NCI-H1105 treated with DMSO at 0.1 percent for 48 hours (cell line): Measurements from ENCODE around the gene LYPD6B.

ENCODE experiments used
- DNase-seq: peaks from one replicate; lab custom pipeline; 2025; lab: John Stamatoyannopoulos, UW

LYPD6B gene

DNA sequence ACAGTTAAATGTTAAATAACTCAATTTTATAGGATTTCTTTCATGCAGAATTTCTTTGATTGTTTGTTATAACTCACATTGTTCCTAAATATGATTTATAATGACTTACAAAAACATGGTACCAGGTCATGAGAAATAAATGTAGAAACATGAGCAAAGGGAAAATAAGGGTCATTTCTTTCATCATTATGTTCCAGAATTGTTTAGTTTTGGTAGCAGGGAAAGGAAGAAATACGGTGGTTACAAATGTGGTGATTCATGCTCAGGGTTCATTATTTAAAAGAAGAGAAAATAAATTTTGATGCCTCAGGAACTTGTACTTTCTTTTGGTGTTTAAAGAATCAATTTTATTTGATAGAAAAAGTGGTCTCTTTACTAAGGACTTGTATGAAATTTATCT is 4.4 kb downstream of the LYPD6B start:
- DNase-seq, result no peak

- no peak for DNase-seq
Measured at GRCh38 chr2:149044500-149044899, 6.0 kb downstream of the LYPD6B start.

DNA sequence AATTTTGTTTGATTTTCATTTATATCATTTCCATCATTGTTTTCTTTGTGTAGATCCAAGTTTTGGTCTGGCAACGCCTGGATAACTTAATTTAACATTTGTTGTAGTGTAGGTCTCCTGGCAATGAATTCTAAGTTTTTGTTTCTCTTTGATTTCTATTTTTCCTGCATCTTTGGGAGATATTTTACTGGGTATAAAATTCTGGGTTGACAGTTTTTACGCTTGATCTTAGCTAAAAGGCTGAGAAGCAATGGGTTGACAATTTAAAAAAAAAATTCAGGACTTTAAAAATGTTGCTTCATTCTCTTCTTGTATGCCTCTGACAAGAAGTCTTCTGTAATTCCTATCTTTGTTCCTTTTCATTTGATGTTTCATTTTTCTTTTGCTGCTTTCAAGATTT is 8.6 kb downstream of the LYPD6B start:
- no peak for DNase-seq

DNA sequence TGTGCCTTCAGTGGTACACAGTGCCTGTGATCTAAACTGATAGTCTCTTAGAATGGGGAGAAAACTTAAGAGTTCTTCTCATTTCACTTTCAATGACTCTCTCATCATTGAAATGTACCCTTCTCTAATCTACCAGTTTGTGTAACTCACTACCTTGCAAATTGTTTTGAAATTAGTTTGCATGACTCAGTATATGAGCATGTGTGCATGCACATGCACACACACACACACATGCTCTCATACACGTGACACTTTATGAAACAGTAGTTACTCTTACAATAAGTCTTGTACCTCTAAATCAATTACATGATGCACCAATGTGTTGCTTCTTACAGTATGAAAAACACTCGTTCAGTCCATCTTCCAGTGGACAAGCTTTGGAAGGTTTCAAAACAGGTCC is 10.6 kb downstream of the LYPD6B start:
- DNase-seq, result no peak

DNA sequence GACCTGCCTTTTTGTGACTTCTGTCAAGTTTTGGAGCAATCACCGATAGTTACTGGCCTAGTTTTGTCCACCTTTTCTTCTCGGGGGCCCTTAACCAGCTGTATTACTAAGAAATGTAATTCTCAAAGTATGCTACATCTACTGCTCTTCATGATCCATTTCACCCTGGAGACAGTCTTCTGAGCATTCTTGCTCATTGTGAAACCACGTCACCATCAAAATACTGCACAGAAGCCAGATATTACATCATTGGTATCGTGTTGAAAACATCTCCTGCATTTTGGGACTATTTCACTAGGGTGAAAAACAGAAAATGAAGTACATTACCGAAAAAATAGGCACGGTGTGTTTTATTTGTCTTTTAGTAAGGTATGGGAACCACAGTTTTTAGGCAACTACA is 11.7 kb downstream of the LYPD6B start:
- no peak for DNase-seq

DNA sequence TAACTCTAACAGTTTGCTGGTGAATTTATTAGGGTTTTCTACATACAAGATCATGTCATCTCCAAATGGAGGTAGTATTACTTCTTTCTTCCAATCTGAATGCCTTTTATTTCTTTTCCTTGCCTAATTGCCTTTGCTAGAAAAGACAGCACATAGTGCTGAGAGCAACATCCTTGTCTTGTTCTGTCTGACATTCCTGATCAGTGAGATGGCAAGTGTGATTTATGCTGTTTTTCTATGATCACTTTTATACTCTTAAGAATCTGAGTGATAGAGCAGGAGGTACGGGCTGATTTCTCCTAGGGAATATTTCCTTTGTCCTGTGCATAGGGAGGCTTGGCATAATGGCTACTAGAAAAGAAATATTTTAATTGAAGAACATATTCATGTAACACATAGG is 17.3 kb downstream of the LYPD6B start:
- no peak for DNase-seq

DNA sequence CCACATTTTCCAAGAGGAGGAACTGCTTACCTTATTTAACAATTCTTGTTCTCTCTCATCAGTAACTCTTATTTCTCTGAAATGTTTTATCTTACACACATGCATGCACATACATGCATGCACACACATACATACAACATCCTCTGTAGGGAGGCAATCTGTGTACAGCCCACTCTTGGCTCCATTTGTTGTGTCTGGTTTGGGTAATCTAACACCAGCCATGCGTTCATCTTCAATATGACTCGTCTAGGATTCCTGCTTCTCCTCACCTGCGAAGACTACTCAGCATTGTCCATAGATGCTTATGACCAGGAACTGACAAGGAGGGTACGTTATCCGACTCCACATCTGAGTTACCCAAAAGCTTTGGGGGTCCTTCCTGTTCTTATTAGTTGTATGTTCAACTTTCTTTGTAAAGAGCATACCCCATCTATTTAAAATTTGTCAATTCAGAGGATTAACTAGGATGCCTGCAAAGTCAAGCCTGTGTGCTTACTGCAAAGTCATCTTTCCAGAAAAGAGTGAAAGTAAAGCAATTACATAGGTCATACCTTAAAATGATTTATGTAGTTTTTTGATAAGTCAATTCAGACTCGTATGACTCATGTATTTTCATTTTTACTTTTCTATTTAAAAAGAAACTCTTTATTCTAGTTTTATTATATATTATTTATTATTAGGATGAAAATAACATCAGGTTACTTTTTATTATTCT is 18.2 kb downstream of the LYPD6B start:
- DNase-seq, result no peak

GRCh38 chr2:149057401-149057800 is 18.9 kb downstream of the LYPD6B start:
- no peak for DNase-seq

DNA sequence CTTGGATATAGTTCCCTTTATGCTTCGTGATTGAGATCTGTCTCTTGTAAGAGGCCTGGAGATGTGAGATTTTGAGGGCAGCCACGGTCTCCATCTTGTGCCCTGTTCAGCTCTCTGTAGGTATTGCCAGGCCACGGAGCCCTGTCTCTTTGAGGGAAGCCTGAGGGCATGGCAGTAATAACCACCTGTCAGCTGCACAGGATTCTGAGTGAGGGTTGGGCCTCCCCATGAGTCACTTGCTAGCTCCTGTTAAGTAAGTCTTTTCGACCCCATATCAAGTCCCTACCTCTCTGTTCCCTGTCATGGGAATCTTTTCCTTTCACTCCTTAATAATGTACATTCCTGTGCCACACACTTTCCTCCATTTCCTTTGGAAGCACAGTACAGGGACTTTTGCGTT is 20.4 kb downstream of the LYPD6B start:
- DNase-seq, result no peak

DNA sequence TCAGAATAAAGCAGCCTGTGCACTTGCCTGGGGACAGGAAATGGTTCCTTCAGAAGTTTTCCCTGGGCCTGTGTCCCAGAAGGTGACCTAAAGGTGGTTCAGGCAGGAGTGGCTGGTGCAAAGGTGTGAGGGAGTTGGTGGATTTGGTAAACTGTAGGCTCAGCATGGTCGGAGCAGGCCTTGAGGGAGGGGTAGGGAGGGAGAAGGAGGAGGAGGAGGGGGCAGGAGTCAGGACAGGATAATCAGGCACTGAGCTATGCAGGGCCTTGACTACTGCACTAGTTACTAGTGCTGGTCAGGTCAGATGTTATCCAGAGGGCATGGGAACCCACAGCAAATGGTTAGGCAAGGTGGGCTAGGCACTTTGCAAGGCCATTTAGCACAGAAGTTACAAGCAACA is 21.3 kb downstream of the LYPD6B start:
- DNase-seq, result no peak

DNA sequence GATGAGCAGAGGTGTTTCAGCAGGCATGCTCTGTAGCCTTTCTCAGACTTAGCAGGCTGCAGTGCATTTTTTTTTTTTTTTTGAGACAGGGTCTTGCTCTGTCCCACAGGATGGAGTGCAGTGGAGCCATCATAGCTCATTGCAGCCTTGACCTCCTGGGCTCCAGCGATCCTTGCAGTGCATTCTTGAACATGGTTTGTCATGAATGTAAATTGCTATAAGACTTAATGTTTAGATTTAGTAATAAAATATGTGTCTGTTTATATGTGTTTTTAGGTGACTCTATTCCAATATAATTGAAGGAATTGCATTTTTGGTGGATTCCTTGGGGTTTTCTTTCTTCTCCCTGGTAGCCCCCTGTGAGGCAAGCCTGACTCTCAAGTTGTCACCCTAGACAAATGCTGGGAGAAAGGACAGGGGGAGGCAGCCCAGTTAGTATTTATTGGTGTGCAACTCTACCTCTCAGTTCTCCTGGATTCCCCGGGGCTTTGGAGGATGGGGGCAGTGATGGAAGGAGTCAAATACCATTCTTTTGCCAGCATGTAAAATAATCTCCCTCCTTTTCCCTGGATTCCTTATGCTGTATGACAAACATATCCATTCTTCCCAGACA is 22.7 kb downstream of the LYPD6B start:
- no peak for DNase-seq

GRCh38 chr2:149062531-149062930 is 24.0 kb downstream of the LYPD6B start:
- no peak for DNase-seq

- DNase-seq, result no peak
Measured at GRCh38 chr2:149063177-149063576, 24.7 kb downstream of the LYPD6B start.

DNA sequence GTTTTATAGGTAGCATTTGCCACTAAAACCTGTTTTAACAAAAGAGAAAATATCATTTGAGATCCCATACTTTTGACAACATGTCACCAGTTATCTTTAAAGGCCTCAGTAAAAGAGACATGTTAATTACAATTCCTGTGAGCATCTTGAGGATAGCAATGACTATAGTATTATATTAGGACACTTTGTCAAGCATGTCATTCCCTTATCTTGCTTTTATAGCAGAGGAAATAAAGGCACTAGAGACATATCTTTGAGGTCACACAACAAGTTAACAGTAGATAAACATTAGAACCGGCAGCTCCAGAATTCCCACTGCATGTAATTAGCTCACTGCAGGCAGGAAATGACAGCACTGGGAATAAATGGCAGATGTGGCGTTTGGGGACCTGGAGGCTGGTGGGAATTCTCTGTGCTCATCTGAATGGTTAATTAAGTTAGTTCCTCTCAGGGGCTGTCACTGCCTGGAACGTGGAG is 25.9 kb downstream of the LYPD6B start:
- DNase-seq, result no peak

DNA sequence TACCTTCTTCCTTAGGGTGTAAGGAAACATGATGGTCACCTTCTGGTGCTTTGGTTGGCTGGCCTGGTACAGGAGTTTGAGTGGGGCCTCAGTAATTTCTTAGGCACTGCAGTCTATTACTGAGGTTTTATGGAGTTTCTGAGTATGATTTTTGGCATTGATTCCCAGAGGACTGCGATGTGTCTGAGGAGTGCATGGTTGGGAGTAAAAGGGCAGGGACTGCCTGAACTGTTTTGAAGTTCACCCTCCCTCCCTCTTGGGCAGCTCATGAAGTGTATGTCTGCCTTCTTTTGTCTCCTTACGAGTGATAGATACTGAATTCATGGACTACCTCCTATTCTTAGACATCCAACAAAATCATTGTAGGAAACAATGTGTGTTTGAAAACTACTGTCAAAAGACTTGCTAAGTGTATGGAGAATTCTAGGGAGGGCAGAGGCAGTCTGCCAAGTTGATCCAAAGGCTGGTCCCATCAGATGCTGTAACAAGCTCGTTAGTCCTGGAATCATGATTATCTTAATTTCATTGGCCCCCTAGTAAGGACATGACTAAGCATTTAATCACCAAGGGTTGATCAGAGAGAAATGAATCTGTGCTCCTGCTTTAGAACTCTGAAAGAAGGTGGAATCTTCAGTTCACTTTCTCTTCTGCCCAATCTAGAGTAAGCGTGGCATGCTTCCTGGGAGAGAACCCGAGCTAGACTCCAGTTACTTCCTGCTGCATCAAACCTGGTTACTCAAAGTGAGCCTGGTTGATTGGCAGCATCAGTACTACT is 26.5 kb downstream of the LYPD6B start:
- DNase-seq, result no peak

DNA sequence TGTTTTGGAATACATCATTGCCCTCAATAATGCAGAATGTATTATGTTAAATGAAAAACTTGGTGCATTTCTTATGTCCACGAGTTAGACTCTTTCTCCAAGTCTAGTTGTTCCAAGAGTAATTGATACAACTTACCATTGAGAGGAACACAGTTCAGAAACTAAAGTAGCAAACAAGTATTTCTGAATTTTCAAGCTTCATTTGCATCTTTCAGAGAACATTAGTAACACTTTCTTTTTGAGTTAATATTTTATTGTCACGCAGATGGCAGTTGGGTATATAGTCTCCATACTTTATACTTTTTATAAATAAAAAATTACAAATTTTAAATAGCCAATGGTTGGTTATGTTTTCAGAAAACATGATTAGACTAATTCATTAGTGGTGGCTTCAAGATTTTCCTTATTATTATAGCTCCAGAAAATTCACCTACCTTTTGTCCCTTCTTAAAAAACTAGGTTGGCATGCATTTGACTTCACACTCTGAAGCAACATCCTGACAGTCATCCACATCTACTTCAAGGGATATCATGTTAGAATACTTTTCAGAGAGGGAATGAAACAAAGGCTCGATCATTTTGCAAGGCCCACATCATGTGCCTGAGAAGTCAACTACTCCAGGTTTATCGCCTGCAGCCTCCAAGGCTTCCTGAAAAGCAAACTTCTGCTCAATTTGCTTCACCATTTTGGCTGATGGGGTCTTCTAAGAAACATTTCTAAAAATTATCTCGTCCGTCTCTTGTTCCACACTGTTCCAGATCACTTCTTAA is 29.9 kb downstream of the LYPD6B start:
- no peak for DNase-seq

DNA sequence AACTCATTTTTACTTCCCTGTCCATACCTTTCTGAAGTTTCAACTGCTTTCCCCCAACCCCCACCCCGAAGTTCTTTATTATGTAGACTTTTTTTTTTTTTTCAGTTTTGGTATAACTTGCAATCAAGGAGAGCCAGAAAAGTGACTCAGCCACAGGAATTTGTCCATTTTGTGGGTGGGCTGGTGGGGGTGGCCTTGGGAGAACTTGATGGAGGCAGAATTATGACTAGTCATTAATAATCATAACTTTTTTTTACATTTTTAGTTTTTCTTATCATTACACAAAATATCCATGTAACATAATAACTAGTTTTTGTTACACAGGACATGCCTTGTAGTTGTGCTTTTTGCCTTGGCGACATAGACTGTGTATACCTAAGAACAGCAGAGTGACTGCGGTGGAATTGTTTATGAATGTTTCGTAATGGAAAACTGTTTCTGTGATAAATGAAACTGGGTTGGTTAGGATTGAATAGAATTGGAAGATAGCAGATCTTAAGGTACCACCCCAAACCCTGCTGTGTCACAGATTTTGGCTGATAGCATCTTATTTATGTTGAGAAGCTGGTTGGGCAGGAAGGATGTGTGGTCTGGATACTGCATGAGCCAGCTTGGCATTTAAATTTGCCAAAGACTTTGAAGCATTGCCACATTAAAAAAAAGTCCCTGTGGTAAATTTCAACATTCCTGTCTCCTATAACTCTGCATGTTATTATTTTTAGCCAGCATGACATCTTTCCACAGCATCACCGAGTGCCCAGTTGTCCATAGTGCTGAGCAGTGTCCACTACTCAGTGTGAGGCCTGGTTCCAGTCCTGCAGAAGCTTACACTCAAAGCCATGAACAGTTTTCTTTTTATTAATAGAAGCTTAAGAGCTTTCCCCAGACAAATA is 30.7 kb downstream of the LYPD6B start:
- DNase-seq, result no peak

- DNase-seq, result peak; percentile 7
Measured at GRCh38 chr2:149070681-149071320, 32.3 kb downstream of the LYPD6B start.

DNA sequence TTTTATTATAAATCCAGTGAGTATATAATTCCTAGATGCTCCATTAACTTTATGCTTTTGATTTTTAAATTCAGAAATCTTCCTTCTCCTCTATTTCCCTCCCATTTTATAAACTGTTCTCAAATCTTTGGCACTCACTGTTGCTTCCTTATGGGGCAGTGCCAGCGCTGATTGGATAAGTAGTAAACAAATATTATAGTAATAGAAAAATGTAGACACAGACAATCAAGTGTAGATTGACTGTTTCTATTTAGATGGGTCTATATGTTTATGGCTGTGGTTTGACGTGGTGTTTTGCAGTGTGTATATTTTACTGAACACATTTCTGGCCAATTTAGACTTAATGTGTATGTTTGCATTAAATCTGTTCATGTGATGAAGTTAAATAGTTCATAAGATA is 36.6 kb downstream of the LYPD6B start:
- DNase-seq, result no peak

DNA sequence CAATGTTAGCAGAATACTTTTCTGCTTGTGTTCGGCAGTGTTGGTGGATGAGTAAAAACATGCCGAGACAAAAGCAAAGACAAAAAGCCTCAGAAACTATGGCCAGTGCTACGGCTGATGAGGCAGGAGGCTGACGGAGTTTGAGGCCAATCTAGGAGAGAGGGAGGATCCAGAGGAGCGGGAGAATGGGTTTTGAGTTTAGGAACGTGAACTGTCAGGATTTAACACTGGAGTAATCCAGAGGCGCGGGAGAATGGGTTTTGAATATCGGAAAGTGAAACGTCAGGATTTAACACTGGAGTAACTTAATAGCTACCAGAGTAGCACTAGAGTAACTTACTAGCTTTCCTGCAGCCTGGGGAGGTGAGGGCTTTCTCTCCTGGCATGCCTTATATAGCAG is 37.4 kb downstream of the LYPD6B start:
- no peak for DNase-seq

GRCh38 chr2:149076863-149077412 is 38.4 kb downstream of the LYPD6B start:
- DNase-seq, result no peak
